Measurements from ENCODE around the gene ALDH1B1. TPM values are rescaled to one million over a fixed set of nuclear protein-coding genes. Genes with fewer than 3 reads are reported as not detected.

Gene ALDH1B1
- total RNA-seq, 4 donors from 2014 or later: 14.7 to 42.0 (median 37.0) TPM

DNA sequence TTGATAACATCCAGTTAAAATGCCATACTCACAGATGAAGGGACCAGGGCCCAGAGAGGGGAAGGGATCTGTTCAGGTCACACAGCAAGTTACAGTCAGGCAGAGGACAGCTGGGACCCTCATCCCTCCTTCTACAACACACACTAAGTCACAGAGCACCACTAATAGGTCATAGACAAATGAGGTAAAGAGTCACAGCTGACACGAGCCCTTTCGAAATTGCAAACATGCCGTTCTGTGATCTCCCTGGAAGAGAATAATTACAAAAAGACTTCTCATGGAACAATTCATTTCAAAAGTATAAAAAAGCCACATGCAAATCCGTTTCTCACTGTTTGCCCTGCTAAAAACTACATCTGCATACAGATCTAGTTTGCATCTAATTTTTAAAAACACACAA lies 16.2 kb downstream of the ALDH1B1 start:
- no peaks in the 10 kb centered on the region for H3K4me1 ChIP-seq
- no peaks in the 10 kb centered on the region for H3K36me3 ChIP-seq
- no peaks in the 10 kb centered on the region for H3K27me3 ChIP-seq
- no peaks in the 10 kb centered on the region for H3K9me3 ChIP-seq
- DNase-seq: no peak
- TF ChIP-seq POLR2A (IDR thresholded peaks at IDR 0.05): no peak
- TF ChIP-seq, protein P1, sequence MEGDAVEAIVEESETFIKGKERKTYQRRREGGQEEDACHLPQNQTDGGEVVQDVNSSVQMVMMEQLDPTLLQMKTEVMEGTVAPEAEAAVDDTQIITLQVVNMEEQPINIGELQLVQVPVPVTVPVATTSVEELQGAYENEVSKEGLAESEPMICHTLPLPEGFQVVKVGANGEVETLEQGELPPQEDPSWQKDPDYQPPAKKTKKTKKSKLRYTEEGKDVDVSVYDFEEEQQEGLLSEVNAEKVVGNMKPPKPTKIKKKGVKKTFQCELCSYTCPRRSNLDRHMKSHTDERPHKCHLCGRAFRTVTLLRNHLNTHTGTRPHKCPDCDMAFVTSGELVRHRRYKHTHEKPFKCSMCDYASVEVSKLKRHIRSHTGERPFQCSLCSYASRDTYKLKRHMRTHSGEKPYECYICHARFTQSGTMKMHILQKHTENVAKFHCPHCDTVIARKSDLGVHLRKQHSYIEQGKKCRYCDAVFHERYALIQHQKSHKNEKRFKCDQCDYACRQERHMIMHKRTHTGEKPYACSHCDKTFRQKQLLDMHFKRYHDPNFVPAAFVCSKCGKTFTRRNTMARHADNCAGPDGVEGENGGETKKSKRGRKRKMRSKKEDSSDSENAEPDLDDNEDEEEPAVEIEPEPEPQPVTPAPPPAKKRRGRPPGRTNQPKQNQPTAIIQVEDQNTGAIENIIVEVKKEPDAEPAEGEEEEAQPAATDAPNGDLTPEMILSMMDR (IDR thresholded peaks at IDR 0.05): no peak
- H3K27ac ChIP-seq: no peak overlapping the region
- no peak overlapping the region for H3K4me3 ChIP-seq

DNA sequence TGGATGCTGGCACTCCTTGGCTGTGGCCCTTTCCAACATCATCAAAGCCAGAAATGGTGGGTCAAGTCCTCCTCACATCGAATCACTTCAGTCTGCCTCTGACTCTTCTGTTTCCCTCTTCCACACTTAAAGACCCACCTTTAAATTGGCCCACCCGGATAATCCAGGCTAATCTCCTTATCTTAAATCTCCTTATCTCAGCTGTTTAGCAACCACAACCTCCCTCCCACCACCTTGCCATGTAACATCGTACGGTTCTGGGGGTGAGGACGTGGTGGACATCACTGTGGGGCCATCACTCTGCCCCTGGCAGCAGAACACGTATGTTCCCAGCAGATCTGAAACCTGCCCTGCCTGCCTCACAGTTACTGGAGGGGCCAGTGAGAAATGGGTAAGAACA lies 20.2 kb downstream of the ALDH1B1 start:
- no peaks in the 10 kb centered on the region for H3K36me3 ChIP-seq
- TF ChIP-seq POLR2A (IDR thresholded peaks at IDR 0.05): no peak
- TF ChIP-seq, protein P1 (IDR thresholded peaks at IDR 0.05): no peak
- no peak overlapping the region for H3K4me3 ChIP-seq
- no peaks in the 10 kb centered on the region for H3K27me3 ChIP-seq
- no peaks in the 10 kb centered on the region for H3K4me1 ChIP-seq
- no peak for DNase-seq
- no peaks in the 10 kb centered on the region for H3K9me3 ChIP-seq
- no peak overlapping the region for H3K27ac ChIP-seq

DNA sequence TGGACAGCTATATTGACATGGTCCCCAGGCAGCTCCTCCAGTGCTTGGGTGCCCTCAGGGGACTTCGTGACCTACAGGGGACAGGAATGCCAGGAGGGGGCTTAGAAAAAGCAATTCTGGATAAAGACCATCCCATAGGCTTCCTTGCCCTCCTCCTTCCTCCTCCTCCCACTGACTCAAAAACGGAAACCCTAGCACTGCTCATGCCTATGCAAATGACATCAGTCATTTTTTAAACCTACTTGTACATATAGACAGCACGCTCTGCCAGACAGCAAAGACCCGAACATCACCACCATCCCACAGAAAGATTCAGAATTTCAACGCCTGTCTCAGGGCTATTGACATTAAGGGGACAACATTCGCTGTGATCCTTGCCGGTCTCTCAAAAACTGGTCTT lies 20.8 kb downstream of the ALDH1B1 start:
- no peaks in the 10 kb centered on the region for H3K27me3 ChIP-seq
- H3K4me3 ChIP-seq: no peak overlapping the region
- H3K4me1 ChIP-seq: no peaks in the 10 kb centered on the region
- no peaks in the 10 kb centered on the region for H3K9me3 ChIP-seq
- TF ChIP-seq, protein P1 (IDR thresholded peaks at IDR 0.05): no peak
- no peak for TF ChIP-seq POLR2A (IDR thresholded peaks at IDR 0.05)
- DNase-seq: no peak
- no peak overlapping the region for H3K27ac ChIP-seq
- no peaks in the 10 kb centered on the region for H3K36me3 ChIP-seq

DNA sequence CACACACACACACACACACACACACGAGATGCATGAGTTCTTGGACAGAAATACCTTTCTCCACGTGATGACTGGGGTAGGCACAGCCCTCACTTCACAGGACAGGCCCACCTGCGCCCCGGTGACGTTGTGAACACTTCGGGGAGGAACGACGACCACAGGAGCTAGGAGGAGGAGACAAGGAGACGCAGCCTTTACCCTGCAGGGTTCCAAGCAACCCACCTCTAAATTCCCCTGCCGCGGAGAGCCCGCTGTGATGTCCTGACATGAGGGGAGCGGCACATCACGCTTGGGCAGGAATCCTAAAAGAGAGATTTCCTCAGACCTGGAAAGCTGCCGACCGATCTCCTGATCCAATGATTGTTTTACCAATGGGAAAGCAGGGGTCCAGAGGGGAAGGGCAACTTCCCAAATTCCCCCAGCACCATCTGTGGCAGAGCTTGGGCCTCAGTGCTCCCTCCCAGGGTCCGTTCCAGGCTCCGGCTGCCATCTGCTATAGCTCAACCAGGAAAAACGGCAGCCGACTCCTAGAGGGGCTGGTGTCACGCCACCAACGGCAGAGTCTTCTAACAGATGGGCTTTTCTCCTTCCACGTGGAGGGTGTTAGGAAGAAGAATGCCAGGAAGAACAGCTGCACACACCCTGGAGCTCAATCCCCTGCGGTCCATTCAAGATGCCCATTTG lies 21.7 kb downstream of the ALDH1B1 start:
- H3K9me3 ChIP-seq: no peaks in the 10 kb centered on the region
- DNase-seq: no peak

DNA sequence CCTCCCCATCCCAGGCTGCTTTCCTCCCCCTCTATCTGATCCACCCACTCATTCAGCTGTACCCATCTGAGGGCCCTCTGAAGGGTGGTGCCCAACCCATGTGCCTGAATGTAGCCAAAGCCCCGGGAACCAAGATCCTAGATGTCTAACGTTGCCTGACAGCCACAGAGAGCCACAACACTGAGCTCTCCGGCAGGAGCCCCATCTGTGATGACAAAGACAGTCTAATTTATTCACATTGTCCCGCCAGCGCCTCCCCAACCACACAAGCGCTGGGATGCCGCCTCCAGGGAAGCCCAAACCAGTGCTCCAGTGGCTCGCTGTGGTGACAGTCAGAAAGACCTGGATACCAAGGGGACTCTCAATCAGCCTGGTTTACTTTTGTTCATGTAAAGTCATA lies 23.4 kb downstream of the ALDH1B1 start:
- H3K9me3 ChIP-seq: no peaks in the 10 kb centered on the region
- H3K27ac ChIP-seq: no peak overlapping the region
- TF ChIP-seq, protein P1 (IDR thresholded peaks at IDR 0.05): no peak
- no peak for TF ChIP-seq POLR2A (IDR thresholded peaks at IDR 0.05)
- no peak for DNase-seq
- H3K36me3 ChIP-seq: no peaks in the 10 kb centered on the region
- H3K27me3 ChIP-seq: no peaks in the 10 kb centered on the region
- no peaks in the 10 kb centered on the region for H3K4me1 ChIP-seq
- no peak overlapping the region for H3K4me3 ChIP-seq

More for the DNA sequence above, 21.7 kb downstream of the ALDH1B1 start:
- H3K27me3 ChIP-seq: no peaks in the 10 kb centered on the region
- no peak for TF ChIP-seq POLR2A (IDR thresholded peaks at IDR 0.05)
- TF ChIP-seq, protein P1 (IDR thresholded peaks at IDR 0.05): no peak
- no peaks in the 10 kb centered on the region for H3K36me3 ChIP-seq
- H3K4me1 ChIP-seq: no peaks in the 10 kb centered on the region
- no peak overlapping the region for H3K4me3 ChIP-seq
- H3K27ac ChIP-seq: no peak overlapping the region
